ENCODE data around the gene BHLHA15.

The BHLHA15 gene

DNA sequence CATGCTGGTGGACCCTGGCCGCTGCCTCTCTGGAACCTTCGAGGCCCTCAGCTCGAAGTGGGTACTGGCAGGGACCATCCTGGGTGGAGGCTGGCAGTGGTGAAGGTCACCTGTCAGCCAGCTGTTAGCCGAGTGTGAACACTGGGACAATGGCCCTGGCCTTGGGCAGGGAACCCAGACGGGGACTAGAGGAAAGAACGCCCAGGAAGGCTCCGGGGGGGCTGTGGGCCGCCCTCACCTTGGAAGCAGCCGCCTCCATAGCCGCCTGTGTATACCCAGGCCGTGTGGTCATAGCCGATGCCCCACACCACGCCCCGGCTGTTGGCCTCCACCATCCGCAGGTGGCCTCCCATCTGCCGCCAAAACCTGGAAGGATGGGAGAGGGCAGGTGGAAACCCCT is 17.6 kb downstream of the BHLHA15 start:
- DNase-seq: no peak

DNA sequence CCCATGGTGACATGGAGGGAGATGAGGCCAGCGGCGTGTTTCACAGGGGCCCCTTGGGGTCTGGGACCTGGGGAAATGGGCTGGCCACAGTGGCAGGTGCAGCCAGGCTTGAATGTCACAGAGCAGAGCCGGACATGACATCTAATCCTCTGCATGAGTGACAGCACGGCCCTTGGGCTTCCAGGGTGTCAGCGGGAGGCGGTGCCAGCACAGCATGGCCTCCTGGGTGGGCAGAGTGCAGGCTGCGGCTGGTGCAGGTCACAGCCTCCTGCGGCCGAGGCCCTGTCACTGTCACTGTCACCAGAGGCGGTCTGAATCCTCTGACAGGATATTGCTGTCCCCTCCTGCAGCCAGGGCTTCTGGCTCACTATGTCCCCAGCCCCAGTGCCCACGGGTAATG is 18.2 kb downstream of the BHLHA15 start:
- no peak for DNase-seq

DNA sequence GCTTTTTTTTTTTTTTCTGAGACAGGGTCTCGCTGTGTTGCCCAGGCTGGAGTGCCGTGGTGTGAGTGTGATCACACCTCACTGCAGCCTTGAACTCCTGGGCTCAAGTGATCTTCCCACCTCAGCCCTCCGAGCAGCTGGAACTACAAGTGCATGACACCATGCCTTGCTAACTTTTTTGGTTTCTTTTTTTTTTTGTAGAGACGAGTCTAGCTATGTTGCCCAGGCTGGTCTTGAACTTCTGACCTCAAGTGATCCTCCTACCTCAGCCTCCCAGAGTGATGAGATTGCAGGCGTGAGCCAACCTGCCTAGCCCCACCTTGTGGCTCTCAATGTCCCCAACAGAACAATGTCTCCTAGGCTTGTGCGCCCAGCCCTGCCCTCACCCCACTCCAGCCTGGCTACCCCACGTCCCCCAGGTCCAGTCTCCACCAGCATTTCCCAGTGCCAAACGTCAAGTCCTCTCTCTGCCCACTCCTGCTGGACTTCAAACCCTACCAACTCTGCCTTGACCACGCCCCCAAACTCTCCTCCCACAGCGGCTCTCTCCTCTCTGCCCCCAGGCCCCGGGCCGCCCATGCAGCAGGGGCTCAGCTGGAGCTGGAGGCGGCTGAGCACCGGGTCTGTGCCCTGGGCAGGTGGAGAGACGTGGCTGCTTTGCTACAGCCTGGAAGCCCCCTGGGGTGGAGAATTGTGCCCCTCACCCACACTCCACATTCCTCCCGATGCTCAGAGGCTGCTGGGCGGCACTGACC is 18.9 kb downstream of the BHLHA15 start:
- no peak for DNase-seq

DNA sequence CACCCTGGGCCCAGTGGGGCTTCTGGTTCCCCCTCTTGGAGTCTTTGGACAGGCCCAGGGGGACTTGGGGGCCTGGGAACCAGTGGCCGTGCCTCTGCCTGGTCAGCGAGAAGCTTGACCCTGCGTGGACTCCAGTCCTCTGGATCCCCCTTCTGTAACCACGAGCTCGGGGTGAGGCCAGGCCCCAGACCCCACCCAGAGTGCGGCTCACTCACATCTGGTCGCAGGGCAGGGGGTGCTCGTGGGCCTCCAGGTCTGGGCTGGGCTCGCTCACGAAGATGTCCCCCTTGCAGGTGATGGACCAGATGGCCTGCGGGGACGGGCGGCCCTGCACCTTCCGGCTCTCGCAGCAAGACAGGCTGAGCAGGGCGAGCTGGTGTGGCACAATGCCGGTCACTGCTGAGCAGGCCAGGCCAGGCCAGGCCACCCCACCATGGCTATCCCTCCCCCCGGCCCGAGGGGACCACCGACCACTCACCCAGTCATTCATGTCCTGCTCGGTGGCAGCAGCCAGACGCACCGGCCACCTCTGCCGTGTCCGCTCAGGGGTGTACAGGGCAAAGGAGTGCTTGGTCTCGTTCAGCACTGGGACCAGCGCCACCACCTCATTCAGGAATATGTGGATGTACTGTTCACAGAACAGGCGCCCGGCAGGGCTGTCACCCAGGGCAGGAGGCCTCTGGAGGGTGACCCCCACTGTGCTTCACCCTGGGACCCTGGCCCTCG is 19.7 kb downstream of the BHLHA15 start:
- DNase-seq: no peak

DNA sequence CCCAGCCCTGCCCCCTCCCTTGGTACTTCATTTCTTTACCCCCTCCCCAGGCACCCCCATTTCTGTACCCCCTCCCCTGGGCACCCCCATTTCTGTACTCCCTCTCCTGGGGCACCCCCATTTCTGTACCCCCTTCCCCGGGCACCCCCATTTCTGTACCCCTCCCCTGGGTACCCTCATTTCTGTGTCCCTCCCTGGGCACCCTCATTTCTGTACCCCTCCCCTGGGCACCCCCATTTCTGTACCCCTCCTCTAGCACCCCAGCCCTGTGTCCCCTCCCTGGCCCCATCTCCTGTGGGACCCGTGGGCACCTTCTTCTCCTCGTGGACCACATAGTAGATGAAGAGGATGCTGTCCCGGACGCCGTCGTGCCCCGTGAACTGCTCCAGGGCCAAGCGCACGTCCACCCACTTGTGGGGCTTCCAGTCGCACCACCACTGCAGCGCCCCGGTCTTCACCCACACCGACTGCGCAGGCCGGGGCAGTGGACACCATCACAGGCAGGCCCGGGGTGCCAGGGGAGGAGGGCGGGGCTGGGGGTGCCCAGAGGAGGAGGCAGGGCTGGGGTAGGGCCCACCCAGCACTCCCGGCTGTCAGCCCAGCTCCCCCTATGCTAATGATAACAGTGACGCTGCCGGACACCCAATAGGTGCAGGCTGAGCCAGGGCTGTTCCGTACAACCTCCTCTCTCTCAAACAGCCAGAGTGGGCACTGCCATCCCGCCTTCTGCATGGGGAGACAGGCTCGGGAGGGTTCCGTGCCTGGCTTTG is 20.4 kb downstream of the BHLHA15 start:
- no peak for DNase-seq

DNA sequence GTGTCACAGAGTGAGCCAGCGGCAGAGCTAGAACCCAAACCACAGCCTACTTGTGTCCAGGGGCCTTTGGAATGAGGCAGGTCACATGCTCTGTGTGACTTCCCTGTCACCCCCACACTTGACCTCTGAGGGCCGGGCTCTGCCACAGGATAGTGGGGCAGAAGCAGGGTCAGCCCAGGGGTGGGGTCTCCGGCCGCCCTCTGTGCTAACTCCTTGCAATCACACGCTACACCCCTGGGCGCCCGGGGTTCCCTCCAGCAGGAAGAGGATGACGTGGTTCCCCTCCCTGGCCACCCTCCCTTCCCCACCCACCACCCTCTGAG is 21.0 kb downstream of the BHLHA15 start:
- no peak for DNase-seq

DNA sequence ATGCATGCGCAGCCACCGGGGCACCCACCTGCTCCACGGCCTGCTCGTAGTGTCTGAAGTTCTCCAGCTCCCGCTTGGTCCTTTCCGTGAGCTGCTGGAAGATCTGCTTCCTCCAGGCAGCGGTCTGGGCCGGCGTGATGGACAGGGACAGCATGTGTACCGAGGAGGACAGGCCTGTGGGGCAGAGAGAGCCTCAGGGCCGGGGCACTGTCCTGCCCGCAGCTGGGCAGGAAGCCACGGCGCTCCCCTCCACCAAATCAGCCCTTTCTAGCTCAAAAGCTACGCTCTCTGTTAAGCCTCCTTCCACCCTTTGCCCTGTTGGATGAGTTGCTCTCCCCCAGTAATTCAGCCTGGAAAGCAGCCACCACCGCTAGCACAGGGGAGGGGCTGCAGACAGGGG is 21.6 kb downstream of the BHLHA15 start:
- no peak for DNase-seq

DNA sequence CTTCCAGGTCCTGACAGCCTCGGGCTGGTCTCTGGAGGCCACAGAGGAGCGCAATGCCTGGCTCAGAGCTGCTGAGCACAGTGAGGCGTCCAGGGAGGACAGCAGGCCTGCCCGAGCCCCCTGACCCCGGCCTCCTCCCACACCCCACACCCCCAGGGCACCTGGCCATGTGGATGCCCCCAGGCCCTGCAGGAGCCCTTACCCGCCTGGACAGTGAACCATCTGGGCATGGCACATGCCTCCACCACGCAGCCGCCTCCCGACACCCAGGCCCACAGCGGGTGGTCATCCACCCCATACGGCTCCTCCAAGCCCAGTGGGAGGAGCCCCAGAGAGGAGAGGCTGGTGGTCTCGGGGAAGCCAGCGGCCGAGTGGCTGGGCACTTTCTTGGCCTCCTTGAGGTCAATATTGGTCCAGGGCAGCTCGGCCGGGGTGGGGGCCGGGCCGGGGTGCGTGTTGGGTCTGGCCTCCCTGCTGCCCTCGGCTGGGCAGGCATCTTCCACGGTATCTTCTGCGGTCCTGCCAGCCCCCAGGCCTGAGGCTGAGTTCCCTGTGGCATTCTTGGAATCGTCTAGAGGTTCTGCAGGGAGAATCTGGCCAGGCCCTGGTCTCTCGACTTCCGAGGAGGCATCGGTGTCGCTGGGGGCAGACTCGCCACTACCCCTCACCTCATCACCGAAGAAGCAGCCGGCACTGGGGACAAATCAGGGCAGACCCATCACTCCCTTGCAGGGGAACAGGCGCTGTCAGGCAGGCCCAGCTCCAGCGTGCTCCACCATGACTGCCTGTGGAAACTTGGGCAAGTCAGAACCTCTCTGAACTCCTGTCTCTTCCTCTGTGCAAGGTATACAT is 22.2 kb downstream of the BHLHA15 start:
- DNase-seq: no peak

DNA sequence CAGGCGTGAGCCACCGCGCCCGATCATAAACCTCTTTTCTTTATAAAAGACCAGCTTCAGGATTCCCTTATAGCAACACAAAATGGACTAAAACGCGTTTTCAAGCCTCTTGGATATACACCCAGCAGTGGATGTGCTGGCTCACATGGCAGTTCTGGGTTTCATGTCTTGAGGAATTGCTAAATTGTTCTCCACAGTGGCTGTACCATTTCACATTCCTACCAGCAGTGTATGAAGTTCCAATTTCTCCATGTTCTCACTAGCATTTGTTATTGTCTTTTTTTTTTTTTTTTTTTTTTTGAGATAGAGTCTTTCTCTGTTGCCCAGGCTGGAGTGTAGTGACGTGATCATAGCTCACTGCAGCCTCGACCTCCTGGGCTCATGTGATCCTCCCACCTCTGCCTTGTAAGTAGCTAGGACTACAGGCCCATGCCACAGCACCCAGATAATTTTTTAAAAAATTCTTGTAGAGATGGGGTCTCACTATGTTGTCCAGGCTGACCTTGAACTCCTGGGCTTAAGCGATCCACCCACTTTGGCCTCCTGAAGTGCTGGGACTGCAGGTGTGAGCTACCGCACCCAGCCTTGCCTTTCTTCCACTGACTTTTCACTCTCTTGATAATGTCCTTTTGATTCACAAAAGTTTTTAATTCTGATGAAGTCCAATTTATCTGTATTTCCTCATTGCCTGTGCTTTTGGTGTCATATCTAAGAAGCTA is 23.3 kb downstream of the BHLHA15 start:
- DNase-seq: no peak

DNA sequence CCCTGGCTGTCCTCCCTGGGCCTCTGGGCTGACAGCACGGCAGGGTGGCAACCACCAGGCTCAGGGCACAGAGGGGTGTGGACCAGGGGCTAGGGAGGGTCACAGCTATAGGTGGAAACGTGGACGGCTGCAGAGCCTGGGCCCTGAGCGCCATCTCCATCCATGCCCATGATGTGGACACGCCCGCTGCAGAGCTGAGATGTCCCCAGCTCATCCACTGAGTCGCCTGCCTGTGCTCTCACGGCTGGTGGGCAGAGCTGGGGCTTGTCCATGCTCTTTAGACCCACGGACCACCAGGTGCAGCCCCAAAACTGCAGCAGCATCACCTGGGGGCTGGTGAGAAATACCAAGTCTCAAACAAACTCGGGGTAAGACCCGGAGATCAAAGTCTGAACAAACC is 24.7 kb downstream of the BHLHA15 start:
- DNase-seq: no peak

DNA sequence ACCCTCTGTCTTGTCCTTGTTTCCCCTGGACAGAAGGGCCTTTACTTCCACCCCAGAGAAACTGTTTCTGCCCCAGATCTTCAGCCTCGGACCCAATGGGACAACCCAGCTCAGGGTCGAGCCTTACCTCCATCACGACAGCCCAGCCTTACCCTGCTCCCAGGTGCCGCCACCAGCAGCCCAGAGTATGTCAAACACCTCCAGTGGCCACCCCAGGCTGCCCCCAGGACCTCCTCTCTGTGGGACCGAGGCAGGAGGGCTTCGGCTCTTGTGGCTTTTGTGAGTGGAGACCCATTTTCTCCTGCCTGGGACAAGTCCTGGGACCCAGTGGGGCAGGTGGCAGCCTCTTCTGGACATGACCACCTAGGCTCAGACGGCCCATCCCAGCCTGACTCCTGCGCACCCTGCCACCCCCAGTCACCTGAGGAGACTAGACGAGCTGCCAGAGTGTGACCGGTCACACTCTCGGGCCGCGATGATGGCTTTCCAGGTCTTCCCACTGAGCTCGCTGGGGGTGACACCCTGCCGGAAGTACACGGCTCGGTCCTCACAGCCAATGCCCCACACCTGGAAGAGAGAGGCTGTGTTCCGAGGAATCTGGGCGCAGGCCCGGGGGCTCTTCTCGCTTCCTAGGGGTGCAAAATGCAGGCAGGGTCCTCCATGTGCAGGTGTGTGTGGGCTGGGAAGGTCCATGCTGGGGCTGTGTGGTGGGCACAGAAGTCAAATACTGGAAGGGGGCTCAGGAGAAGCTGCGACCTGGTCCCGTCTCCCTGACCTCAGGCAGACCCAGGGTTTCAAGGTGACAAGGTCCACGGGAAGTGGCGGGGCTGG is 25.3 kb downstream of the BHLHA15 start:
- DNase-seq: no peak

DNA sequence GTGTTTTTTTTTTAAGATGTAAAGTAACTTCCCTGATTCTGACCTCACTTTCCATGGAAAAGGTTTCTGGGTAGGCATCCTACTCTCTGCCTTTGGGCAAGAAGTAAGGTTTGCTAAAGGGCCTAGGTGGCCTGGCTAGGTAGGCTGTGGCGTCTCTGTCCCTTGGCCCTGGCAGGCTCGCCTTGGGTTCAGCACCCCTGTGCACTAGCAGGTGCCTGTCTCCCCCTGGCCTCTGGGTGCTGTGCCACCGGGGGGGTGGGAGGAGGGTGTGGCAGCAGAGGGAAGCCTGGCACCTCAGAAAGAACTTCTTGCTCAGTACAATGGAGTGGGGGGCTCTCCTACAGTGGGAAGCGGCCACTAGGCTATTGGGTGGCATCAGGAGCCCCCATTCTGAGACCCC is 26.8 kb downstream of the BHLHA15 start:
- no peak for DNase-seq

DNA sequence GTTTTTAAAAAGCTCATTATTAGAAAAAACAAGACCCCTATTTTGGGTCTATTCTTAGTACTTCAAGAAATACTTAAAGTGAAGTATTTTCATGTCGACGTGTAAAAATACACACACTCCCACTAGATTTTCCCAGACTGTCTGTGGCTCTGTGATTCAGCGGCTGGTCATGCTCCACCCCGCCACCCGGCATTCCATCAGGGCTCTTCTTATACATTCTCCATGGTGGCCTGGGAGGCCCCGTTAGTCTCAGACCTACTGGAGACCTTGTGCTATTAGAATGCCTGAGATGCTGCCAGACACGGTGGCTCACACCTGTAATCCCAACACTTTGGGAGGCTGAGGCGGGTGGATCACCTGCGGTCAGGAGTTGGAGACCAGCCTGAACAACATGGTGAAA is 27.7 kb downstream of the BHLHA15 start:
- DNase-seq: no peak

DNA sequence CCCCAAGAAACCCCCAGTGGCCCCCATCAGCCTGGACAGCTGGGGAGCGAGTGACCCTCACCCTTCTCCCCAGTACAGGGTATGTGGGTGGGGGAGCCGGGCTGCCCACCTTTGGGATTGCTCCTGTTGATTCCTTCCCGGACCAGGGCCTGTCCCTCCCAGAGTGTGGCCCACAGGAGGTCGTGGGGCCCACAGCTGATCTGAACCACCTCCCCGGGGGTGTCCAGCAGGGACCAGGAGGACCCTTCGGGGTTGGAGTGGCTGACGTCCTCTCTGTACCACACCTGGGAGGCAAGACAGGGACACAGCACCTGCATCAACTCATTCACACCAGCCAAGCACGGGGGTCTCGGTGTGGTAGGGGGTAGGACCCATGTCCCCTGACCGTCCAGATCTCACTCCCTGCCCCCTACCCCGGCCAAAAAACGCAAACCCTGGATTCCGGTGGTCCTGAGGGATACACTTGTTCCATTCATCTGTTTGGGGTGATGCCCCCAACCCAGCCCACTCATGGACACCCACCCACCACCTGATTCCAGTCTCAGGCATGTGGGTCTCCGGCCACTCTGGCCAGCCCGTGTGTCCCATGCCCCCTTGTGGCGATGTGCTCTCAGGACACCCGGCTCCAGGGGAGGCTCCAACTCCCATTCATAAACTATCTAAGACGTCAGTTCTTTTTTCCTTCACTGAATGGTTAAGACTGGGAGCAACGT is 29.9 kb downstream of the BHLHA15 start:
- no peak for DNase-seq

DNA sequence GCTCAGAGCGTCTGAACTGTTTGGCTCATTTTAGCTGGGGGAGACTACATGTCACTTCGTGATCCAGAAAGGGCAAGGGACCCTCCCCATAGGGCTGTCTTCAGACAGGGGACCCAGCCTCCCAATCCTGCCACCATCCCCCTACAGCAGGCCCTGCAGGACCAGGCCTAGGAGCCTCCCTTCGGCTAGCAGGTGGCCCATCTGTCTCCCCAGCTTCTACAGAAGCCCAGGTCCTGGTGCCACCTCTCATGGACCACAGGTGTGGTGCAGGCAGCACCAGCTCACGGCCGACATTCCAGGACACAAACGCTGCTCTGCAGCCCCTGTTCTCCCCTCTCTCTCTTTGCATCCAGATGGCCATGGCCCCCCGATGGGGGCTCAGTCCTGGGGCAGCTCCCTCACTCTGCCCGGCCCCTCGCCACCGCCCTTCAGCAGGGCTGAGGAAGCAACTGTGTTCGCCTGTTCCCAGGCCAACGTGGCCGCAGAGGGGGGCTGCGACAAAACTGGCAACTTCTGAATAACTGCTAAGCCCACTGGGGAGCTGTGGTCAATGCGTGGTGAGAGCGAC is 30.5 kb downstream of the BHLHA15 start:
- no peak for DNase-seq

DNA sequence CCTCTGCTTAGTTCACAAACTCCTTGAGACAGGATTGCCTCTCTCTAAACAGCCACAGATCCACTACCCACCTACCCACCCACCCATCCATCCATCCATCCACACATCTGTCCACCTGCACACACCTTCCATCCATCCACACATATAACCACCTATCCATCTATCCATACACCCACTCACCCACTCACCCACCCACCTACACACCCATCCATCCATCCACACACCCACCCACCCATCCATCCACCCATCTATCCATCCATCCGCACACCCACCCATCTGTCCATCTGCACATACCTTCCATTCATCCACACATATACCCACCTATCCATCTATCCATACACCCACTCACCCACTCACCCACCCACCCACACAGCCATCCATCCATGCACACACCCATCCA is 31.1 kb downstream of the BHLHA15 start:
- DNase-seq: no peak

DNA sequence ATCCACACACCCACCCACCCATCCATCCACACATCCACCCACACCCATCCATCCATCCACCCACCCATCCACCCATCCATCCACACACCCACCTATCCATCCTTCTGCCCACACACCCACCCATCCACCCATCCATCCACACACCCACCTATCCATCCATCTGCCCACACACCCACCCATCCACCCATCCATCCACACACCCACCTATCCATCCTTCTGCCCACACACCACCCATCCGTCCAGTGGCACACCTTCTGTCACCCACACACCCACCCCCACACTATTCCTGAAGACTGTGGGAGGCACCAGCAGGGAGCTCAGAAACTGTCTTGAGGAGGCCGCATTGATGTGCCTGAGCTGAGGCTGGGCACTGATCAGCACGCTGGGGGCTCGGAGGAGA is 31.7 kb downstream of the BHLHA15 start:
- DNase-seq: no peak

DNA sequence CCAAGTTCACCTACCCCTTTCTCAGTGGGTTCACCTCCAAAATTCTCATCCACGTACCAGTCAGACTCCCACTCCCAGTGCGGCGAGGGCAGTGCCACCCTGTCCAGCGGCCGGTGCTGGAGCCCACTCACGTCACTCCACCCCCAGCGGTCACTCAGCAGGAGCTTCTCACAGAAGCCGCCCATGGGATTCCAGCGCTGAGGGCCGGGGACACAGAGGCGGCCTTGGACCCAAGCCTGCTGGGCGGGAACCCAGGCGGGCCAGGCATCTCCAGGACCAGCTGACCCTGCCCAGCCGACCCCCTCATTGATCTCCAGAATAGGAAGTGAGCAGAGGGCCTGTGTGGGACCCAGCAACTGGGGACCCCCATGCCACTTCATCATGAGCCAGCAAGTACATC is 33.6 kb downstream of the BHLHA15 start:
- DNase-seq: no peak

DNA sequence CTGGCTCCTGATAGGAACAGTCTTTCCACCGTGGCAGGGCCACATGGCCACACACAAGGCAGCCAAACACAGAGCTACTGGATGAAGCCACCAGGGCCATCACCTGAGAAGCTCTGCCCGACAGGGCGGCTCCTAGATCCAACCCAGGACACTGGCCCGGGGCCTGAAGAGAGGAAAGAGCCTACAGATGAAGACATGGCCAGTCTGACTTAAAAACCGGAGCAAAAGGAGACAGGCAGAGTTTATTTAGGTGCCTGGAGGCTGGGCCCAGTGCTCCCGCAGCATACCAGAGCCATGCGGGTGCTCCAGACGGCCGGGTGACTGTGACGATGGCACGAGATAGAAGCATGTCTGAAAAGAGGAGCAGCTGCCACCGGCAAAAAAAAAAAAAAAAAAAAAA is 36.9 kb downstream of the BHLHA15 start:
- no peak for DNase-seq

DNA sequence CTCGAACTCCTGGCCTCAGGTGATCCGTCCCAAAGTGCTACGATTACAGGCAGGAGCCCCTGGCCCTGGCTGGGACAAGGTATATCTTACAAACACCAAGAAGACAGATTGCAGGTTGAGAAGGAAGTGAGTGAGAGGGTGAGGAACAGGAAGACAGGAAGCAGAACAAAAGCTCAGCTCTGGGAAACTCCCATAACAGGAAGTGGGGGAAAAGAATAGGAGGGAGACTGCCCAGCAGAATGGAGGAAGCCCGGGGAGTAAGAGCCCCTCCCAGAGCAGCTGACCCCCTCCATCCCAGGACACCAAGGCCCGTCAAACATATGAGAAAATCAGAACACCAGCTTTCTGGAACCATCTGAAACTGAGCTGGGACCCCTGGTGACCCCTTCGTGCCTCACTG is 37.9 kb downstream of the BHLHA15 start:
- no peak for DNase-seq
